HG03558 (cell line): ENCODE results near the gene DAB1.

Experiments
- ATAC-seq: cut with Tn5 transposase; IDR thresholded peaks from one replicate; pipeline ENCODE4 v1.9.1; 2021; ENCODE audit warnings: moderate number of reproducible peaks; ENCODE audit not compliant: unreplicated experiment; ENCODE audit errors: extremely low read depth

DAB1 gene

DNA sequence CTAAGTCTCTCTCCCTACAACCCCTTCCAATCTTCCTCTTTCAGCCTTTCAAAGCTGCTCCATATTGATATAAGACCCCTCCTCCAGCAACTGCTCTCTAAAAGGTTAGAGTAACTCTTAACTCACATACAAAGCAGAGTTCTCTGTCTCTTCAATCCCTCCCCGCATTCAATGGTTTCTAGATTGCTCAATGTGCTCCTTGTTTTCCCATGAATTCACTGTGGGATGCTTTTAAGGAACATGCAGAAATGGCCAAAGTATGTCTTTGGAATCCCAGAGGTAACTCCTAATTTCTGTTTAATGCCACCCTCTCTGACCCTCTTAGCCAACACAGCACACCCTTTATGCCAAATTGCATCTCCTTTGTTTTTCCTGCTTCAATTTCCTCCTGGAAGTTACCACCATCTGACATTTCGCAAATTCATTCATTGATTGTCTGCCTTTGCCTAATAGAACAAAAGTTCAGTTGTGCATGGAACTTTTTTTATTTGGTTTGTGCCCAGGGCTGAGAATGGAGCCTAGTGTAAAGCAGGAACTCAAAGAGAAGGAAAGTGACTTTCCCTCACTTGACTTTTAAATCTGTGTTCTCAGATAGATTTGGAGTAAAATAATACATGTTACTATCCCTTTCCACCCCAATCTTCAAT lies 285.3 kb downstream of the DAB1 start:
- no peak for ATAC-seq

DNA sequence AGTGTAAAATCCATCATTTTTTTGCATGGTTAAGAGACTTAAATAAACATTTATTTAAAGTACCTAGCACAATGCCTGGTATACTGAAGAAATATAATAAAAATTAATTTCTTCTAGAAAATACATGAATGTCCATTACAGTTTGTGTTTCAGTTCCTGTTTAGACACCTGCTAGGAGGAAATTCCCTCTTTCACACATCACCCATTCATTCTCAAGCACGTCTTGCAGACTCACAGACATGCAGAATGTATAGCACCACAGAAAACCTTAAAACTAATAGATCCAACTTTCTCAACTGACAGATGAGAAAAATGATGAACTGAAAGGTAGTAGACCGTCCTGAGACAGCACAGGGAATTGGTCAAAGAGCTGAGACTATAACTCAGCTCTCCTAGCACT lies 285.9 kb downstream of the DAB1 start:
- ATAC-seq, result no peak

DNA sequence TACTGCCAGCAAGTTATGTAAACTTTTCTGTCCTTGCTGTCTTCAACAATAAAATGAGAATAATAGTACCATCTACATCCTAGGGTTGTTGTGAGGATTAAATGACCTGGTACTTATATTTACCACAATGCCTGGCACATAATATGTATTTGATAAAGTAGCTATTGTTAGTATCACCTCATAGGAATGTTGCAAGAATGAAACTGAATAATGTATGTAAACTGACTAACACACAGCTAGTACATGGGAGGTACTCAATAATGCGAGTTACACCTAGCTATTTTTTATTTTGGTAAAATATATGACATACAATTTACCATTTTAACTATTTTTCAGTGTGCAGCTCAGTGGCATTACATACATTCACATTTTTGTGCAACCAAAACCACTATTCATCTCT lies 289.1 kb downstream of the DAB1 start:
- no peak for ATAC-seq

DNA sequence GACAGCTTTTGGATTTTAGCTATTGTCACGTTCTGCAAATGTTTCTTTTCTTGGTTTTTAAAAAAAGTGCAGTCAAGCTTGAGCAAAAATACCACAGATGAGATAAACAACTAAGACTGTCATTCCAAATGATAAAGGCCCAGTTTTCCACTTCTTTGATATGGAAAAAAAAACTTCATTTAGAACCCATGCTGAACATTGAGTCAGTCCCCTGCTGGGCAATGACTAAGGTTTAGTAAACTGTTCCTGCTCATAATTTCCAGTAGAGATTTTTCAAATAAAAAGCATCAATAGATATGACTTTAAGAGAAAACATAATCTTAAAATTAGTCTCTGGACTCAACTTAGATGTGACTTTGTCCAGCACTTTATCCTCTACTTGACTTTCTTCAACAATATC lies 290.2 kb downstream of the DAB1 start:
- no peak for ATAC-seq

DNA sequence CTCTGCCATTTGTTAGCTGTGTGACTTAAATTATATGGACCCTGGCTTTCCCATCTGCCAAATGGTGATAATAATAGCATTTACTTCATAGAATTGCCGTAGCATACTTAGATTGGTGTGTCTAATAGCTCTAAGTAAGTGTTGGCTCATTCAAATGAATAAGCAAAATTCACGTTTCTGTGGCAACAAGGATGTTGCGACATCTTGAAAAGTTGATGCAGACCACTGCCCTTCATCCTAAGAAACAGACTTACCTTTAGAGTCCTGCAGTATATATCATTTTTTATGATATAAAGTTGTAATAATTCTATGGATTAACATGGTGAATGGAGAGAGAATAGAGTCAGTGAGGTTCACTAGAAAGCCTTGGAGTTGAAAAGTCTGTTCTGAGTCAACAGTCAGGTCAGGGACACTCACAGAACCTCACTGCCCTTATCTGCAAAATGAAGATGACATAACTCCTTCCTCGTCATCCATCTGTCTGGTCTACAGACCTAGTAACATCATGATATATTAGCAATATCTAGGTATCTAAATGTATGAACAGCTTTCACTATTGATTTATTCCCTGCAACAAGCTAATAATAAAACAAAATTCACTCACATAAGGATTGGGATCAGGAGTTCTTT lies 290.8 kb downstream of the DAB1 start:
- ATAC-seq, result no peak

DNA sequence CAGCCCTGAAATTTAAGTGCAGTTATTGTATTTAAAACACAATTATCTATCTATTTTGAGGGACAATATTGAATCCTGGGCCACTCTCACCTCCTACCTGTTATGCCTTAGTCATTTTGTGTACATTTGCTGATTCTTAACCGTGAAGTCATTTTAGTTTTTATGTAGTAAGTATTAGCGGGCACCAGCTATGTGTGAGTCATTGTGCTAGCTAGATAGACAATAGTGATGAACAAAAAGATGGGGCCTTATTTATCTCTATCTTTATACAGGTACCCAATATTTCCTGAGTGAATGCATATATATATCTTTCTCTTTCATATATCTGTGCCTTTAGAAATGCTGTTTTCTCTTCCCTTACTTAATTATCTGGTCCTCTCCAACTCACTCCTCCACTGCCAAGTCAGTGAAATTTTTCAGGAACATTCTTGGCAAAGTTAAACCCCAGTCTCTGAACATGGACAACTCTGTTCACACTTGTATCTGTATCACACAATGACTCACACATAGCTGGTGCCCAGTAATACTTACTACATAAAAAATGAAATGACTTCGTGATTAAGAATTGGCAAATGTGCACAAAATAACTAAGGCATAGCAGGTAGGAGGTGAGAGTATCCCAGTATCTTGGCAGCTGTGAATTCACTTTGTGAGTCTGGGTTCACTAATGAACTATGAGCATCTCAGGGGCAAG lies 292.0 kb downstream of the DAB1 start:
- no peak for ATAC-seq

DNA sequence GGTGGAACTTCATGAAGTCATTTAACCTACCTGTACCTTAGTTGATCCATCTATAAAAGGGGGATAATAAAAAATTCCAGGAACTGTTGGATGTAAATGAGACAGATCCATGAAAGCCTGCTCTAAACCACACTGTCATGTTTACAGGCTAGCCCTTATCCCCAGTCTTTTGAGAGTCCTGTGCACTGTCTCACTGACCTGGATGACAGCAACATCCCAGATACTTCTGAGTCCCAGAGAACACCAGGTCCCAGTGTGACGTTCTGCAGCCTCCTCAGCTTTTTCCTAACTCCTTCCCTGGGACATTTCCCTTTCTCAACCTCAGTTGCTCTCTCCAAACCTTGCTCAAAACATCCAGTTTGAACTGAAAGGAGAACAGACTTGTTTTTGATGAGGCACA lies 292.6 kb downstream of the DAB1 start:
- no peak for ATAC-seq

DNA sequence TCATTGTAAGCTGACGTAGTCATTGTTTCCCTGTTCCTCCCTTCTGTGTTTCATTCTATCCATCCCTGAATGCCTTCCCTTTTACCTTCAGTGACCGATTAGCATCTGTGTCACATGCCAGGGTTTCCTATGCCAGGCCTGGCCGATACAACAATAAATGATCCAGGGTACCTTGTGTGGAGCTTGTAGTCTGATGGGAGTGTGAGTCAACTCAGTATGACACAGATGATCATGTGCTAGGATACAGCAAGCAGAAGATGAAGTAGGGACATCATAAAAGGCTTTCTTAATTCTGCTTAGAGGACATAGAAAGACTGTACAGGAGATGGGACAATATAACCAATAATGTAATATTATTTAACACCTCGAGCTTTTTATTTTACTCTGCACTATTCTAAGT lies 294.0 kb downstream of the DAB1 start:
- no peak for ATAC-seq

DNA sequence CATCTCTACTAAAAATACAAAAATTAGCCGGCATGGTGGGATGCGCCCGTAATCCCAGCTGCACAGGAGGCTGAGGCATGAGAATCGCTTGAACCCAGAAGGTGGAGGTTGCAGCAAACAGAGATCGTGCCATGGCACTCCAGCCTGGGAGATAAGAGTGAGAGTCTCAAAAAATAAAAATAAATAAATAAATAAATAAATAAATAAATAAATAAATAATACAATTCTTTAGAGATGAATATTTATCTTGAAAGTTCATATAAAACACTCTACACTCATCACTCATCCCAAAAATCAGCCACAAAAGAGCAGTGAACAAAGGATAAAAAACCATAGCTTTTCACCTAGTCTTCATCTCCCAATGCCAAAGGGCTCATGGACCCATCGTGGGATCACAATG lies 295.9 kb downstream of the DAB1 start:
- no peak for ATAC-seq

DNA sequence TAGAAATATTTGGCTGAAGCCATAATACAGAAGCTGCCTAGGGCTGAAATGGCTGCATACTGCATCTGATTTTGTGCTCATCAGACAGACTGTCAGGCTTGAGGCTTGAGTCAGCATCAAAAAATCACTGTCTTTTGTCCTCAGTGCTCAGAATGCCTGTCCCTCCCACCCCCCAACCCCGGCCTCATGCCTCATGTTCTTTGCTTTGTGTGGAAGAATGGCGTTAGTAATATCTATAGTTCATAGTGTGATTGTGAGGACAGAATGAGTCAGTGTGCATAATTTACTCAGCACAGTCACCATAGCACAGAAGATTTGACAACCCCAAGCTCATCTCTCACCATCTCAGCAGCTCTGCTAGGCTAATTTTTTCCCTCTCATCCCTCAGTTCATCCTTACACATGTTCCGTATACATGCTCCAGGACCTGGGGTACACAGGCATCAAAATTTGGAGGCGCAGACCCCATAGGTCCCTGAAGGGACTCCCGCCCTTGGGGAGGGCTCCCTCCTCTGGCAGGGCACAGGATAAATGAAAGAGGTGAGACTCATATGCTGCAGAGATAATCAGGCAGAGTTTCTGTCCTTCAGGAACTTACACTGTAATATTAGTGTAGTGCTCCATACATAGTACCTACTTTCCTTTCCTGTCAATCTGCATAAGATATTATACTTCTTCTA lies 299.0 kb downstream of the DAB1 start:
- peak; percentile 87 for ATAC-seq

DNA sequence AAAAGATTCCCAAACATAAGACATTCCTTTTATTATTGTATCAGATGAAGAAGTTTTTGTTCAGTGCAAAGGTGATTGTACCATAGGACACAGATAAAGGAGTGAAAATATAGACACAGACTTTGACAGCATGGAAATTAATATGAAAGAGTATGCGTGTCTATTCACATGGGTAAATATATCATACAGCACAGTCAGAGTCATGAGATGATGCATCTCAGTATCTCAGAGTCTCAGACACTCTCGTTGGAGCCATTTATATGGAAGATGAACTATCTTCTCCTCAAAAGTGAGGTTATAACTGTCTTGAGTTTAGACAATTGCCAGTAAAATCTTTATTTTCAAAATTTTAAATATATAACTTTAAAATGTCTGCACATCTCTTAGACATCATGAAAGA lies 299.7 kb downstream of the DAB1 start:
- ATAC-seq, result no peak

DNA sequence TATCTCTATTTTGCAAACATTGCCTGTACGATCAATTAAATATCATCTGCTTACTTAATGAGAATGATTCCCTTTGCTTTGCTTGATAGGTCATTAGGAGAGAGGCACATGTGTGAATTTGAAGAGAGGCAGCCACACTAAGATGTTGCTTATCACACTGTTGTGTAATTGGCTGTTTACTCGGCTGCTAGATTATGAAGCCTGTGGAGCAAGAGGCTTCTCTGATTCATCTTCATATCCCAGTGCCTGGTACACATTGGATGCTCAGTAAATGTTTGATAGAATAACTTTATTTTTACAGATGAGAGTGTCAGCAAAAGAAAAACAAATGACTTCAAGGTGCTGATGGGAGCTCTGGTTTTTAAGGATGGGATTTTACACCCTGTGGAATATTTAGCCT lies 301.8 kb downstream of the DAB1 start:
- no peak for ATAC-seq

DNA sequence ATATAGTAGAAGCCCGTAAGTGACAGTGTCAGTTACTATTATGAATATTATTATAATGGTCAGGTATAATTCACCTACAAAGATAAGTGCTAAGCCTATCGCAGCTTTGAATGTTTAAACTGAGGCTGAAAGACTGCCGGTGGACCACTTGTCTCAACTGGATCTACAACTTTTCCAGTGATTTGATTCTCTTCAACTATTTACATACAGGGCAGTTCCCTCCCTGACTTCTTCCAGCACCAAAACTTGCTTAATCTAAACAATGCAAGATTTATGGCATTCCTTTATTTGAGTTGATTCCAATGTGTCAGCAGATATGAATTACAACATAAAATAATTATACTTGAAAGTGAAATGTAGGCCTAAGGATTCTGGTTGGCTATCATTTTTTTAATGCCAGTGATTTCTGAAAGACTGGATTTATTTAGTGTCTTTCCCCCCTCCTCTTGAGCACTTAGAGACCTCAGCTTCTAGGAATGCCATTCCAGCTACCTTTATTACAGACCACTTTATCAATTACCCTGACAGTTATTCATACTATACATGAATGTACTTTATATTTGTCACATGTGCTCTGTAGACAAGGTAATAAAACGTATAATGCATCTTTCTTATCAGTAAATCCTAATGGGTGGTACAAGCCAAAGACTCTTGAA lies 304.8 kb downstream of the DAB1 start:
- ATAC-seq, result no peak

DNA sequence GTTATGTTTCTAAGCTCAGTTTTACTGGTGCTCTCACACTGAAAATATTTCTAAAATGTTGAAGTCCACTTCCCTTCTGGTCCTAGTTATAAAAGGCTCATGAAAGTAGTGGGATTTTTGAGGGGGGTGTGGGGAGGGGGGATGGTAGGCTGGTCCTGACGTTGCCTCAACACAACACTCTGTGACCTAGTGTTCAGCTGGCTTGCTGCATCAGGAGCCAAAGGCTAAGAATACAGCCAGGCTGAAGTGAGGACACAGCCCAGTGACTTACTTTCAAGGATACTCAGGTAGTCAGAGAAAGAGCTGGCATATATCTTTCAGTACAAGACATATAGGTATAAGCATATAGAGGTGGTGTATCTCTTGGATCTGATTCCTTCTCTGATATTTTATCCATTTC lies 306.1 kb downstream of the DAB1 start:
- ATAC-seq, result no peak

DNA sequence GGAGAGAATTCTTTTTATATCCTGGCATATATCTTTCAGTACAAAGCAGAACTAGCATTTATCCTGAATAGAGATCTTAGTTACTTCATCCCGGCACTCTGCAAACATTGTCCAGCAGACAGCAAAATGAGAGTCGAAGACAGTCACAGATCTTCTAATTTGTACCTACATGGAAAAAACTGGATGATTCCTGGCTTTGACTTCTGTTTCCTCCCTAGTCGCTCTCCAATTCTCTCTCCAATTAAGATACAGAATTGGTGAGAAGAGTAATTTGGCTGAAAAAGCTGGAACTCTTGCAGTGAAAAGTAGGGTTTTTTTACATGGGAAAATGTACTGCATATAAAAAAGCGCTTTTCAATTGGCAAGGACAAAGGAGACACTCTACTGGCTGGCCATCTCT lies 307.0 kb downstream of the DAB1 start:
- ATAC-seq, result no peak

DNA sequence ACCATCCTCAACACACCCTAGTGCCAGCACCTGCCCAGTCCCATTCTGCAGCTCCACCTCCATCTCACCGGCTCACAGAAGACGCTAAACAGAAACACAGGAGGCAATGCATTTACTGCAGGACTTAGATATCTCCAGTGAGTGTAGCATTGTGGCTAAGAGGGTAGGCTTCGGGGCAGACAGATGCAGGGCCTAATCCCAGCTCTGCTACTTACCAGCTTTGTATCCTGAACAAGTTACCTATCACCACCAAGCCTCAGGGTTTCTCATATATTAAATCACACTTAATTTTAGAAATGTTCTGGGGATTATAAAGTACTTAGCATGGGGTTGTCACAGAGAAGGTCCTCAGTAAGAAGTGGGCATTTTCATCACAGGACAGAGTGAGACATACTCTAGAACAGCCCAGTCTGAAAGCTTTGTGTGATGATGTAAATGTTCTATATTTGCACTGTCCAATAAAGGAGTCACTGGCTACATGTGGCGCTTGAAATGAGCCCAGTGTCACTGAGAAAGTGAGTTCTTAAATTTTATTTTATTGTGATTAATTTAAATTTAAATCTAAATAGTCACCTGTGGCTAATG lies 308.7 kb downstream of the DAB1 start:
- no peak for ATAC-seq

DNA sequence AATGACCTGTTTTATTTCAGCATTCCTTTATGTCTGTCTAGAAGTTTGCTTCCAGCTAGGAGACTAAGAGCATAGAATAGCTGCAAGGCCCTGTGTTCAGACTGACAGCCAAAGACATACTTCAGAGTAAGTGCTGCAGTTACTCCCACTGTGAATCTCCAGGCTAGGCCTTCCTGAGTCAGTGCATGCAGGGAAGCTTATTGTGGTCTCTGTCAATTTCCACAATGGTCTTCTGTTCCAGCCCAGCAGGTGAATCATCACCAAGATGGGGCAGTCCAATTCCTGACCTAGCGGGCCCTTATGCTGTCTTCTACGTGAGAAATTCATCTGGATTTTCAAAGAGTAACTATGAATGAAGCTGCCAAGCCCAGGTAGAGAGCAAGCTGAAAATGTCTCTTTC lies 311.7 kb downstream of the DAB1 start:
- no peak for ATAC-seq

DNA sequence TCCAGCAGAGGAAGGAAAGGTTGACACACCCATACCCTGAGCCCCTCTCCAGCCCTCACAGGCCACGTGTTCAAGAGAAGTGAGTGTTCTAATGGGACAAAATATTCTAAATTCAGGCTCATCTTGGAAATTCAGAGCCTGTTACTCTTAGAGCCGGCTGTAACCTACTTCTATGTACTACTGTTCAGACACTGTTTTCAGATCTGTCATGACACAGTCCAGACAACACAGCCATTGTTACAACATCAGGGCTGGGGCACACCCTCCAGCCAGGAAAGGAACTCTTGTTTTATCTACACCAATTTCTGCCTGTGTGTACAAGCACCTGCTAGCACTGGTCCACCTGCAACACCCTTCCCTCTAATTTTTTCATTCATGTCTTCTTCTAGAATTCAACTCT lies 312.7 kb downstream of the DAB1 start:
- ATAC-seq, result no peak

DNA sequence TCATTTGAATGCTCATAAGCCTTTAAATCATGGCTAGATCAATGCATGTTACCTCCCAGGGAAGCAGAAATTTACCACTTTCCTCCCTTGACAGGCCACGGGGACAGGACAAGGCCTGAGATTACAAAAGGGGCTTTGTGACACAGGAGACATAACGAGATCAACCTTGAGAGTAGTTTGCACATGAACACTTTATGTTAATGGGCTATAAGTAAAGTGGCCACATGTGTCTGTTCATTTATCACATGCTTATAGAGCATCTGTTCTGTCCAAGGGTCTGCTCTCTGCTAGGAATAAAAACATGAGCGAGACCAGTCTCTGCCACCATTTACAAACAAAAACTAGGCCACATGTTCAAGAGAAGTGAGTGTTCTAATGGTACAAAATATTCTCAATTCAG lies 314.0 kb downstream of the DAB1 start:
- no peak for ATAC-seq

DNA sequence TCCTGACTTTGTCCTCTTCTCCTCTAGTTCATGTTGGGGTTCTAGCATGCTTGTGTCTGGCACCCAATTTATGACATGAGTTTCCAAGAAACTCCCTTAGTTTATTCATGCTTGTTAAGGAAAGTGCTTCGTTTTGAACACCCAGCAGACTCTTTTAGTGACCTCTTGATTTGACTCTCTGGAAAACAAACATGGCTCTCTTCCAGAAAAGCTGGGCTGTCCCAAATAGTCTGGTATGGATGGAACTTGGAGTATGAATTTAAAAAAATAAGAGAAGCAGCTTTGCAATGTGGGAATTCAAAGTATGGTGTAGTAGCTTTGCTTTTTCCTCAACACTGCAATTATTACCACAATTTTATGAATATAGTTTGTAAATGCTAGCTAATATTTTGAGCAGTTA lies 314.6 kb downstream of the DAB1 start:
- ATAC-seq, result no peak
